Peyer's patch (tissue), 4 donors: ENCODE data around the gene MEF2C. TPM values are rescaled to one million over a fixed set of nuclear protein-coding genes. Genes with fewer than 3 reads are reported as not detected.

ENCODE experiments used
- DNase-seq, 3 donors: peaks; one replicate each; pipeline ENCODE4 v3.0.0-alpha.2; 2017 to 2019
- H3K27ac ChIP-seq, 4 donors: fragments of 200-600 bp; sonication (generic); one replicate each; pipeline ENCODE4 v1.5.1; 2016 to 2019
- H3K27me3 ChIP-seq, 2 donors: fragments of 200-600 bp; sonication (generic); one replicate each; pipeline ENCODE4 v1.5.1; 2019
- H3K36me3 ChIP-seq, 3 donors: fragments of 200-600 bp; sonication (generic); one replicate each; pipeline ENCODE4 v1.5.1; 2016 to 2019
- H3K4me1 ChIP-seq, 4 donors: fragments of 200-600 bp; sonication (generic); one replicate each; pipeline ENCODE4 v1.5.1; 2016 to 2019
- H3K4me3 ChIP-seq, 4 donors: fragments of 200-600 bp; sonication (generic); 1 replicate in 3 of 4; 2 replicates in 1 of 4; pipeline ENCODE4 v1.5.1; 2016 to 2019; ENCODE audit warnings: mild to moderate bottlenecking in 1 of 4
- H3K9me3 ChIP-seq, 4 donors: fragments of 200-600 bp; sonication (generic); one replicate each; pipeline ENCODE4 v1.5.1; 2016 to 2019; ENCODE audit warnings: mild to moderate bottlenecking in 1 of 4
- POLR2A ChIP-seq, 2 donors: fragments of 450-650 bp; IDR thresholded peaks; one replicate each; pipeline ENCODE4 v1.5.1; 2017; ENCODE audit warnings: antibody characterized with exemption in 2 of 2, mild to moderate bottlenecking in 2 of 2, moderate library complexity in 2 of 2
- total RNA-seq, 4 donors: library from RNA; depleted of rRNA; stranded (reverse); fragments of >200 nt; gene quantifications; one replicate each; pipeline ENCODE4 v1.1.0, GENCODE V29; 2016
- TF ChIP-seq, protein P1 (sequence below), 6 experiments: fragments of 450-650 bp in 4 of 6; fragments of 200-600 bp in 2 of 6; sonication (generic) in 1 of 6; IDR thresholded peaks; one replicate each; pipeline ENCODE4 v1.5.1; 2017 to 2019; ENCODE audit warnings: antibody characterized with exemption in 6 of 6, mild to moderate bottlenecking in 3 of 6, moderate library complexity in 1 of 6

The MEF2C gene
- total RNA-seq, 4 donors from 2014 or later = 5.4 to 137 (median 14.4) TPM

DNA sequence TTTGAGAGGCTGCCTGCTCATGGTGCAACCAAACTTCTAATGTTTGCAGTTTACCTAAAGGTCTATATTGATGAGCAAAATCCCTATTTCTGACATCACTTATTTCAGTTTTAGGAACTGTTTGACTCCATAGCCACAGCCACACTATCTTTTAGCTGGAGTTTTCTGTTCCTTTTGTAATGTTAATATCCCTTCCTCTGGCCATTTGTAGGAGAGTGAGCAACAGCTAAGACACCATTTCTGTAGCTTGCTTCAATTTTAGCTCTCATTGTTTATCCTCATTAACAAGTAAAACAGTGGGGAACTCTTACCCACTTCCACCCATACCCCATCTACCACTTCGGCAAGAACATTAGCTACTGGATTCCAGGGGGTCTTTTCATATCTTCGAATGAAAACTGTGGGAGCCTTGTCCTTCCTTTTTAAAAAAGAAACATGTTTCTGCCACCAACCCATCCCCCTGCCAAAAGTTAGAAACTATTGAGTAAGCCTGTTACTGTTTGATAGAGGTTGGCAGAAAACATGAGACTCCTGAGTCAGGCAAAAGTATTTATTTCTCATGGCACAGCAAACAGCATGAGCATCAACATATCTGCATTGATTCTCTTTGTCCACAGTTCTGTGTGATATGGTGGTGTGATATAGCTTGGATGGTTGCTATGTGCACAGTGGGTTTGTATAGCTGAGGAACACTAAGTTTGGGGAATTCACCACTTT, 174.1 kb downstream of the MEF2C start:
- Histone ChIP-seq H3K9me3 (no peaks in the 10 kb centered on the region), H3K36me3 (no peaks in the 10 kb centered on the region), H3K4me3 (no peak overlapping the region), H3K27me3 (peaks cover 0 to 3% of the 10 kb centered on the region in 2 donors), H3K27ac (no peak overlapping the region), H3K4me1 (no peaks in the 10 kb centered on the region)
- TF ChIP-seq, protein P1, sequence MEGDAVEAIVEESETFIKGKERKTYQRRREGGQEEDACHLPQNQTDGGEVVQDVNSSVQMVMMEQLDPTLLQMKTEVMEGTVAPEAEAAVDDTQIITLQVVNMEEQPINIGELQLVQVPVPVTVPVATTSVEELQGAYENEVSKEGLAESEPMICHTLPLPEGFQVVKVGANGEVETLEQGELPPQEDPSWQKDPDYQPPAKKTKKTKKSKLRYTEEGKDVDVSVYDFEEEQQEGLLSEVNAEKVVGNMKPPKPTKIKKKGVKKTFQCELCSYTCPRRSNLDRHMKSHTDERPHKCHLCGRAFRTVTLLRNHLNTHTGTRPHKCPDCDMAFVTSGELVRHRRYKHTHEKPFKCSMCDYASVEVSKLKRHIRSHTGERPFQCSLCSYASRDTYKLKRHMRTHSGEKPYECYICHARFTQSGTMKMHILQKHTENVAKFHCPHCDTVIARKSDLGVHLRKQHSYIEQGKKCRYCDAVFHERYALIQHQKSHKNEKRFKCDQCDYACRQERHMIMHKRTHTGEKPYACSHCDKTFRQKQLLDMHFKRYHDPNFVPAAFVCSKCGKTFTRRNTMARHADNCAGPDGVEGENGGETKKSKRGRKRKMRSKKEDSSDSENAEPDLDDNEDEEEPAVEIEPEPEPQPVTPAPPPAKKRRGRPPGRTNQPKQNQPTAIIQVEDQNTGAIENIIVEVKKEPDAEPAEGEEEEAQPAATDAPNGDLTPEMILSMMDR (IDR thresholded peaks at IDR 0.05) = no peak
- TF ChIP-seq POLR2A (IDR thresholded peaks at IDR 0.05) = no peak
- DNase-seq = no peak

DNA sequence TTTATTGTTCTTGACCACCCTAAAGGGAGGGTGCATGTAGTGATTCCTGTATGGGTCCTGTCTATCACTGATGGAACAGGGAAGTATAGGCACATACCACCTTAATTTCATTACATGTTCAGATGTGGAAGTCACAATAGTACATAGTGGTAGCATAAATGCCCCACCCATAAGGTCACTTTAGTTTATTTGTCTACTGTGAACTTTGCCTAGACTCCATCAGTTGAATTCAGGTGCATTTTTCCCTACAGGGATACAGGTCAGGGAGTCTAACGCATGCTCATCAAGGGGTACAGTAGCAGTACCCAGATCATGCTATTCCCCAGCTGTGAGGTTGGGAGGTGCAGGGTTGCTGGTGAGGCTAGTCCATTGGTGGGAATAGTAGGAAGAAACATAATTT, 175.0 kb downstream of the MEF2C start:
- H3K27ac ChIP-seq = no peak overlapping the region
- H3K4me1 ChIP-seq = no peaks in the 10 kb centered on the region
- H3K9me3 ChIP-seq = no peaks in the 10 kb centered on the region
- peaks cover 0 to 3% of the 10 kb centered on the region in 2 donors for H3K27me3 ChIP-seq
- no peak for DNase-seq
- TF ChIP-seq, protein P1 (IDR thresholded peaks at IDR 0.05) = no peak
- no peak for TF ChIP-seq POLR2A (IDR thresholded peaks at IDR 0.05)
- H3K36me3 ChIP-seq = no peaks in the 10 kb centered on the region
- no peak overlapping the region for H3K4me3 ChIP-seq

DNA sequence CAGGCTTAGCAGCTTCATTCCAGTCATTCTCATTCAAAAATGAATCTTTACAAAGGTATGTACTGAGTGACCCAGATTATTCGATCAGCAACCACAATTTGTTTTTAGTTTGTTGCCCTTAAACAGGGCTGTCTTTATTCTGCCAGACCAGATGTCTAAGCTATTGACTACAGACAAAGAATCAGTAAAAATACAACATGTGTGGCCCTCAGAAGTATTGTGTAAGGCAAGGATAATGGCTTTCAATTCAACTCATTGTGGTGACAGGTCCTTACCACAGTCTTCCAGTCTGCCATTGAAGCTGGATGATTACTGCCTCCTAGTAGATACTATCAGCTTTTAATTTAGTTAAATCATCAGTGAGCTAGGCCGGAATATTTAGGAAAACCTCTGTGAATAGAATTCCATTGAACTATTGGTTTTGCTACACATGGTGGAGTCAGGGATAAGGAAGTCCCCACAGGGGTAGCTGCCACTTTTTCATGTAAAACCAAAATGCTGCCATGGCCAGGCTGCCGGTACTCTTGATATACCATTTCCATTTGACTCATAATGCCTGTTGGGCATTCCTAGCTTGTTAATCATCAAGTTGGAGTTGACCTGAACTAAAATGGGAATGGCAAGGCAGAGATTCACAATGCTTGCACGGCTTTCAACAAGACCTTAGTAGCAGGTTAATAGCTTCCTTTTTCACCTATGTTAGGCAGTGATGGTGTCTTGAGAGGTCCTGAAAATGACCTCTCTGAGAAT, 175.6 kb downstream of the MEF2C start:
- Histone ChIP-seq H3K4me1 (no peaks in the 10 kb centered on the region), H3K4me3 (no peak overlapping the region), H3K27me3 (peaks cover 0 to 3% of the 10 kb centered on the region in 2 donors), H3K27ac (no peak overlapping the region), H3K9me3 (no peaks in the 10 kb centered on the region), H3K36me3 (no peaks in the 10 kb centered on the region)
- DNase-seq = no peak
- TF ChIP-seq, protein P1 (IDR thresholded peaks at IDR 0.05) = no peak
- no peak for TF ChIP-seq POLR2A (IDR thresholded peaks at IDR 0.05)

DNA sequence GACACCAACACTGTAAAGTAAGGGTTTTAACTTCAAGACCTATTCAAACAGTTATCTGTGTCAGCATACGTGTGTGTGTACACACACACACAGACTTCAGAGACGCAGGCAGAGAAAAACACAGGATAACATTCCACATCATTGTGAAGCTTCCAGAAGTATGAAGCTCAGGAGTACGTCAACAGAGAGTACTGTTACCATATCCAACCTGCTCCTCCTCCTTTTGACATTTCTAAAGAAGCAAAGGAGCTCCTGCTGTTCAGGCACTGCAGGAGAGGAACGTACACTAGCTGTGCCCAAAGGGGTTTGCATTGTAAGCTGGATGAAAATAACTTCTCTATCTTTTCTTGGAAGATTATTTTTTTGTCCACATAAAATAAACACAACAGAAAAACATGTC, 180.7 kb downstream of the MEF2C start:
- H3K9me3 ChIP-seq = no peaks in the 10 kb centered on the region
- TF ChIP-seq, protein P1 (IDR thresholded peaks at IDR 0.05) = no peak
- TF ChIP-seq POLR2A (IDR thresholded peaks at IDR 0.05) = no peak
- no peak for DNase-seq
- no peaks in the 10 kb centered on the region for H3K27me3 ChIP-seq
- H3K36me3 ChIP-seq = no peaks in the 10 kb centered on the region
- no peaks in the 10 kb centered on the region for H3K4me1 ChIP-seq
- H3K4me3 ChIP-seq = no peak overlapping the region
- H3K27ac ChIP-seq = no peak overlapping the region

DNA sequence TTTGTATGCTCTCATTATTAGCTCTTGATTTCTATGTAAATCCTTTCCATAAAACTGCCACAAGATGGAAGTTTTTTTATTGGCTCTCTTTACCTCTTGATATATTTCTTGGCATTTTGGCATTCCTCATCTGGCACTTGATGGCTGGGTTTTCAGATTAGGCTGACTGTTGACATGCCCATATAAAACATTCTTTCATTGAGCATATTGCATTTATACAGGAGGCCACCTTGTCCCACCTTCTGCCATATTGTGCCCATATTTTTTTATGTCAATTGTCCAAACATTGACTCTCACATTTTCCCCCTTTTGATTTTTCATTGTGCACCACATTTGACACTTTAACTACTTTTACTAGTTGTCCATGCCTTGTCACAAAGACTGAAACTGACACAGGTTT, 182.9 kb downstream of the MEF2C start:
- Histone ChIP-seq H3K27me3 (peaks cover 0 to 10% of the 10 kb centered on the region in 2 donors), H3K9me3 (no peaks in the 10 kb centered on the region), H3K4me1 (no peaks in the 10 kb centered on the region), H3K36me3 (no peaks in the 10 kb centered on the region), H3K4me3 (no peak overlapping the region), H3K27ac (no peak overlapping the region)
- TF ChIP-seq POLR2A (IDR thresholded peaks at IDR 0.05) = no peak
- TF ChIP-seq, protein P1 (IDR thresholded peaks at IDR 0.05) = no peak
- no peak for DNase-seq
